ENCODE data around the gene MIEN1. TPM values are rescaled to one million over a fixed set of nuclear protein-coding genes. Genes with fewer than 3 reads are reported as not detected.

The MIEN1 gene
- total RNA-seq, 1 donor from 2014 or later: 38.9 TPM

DNA sequence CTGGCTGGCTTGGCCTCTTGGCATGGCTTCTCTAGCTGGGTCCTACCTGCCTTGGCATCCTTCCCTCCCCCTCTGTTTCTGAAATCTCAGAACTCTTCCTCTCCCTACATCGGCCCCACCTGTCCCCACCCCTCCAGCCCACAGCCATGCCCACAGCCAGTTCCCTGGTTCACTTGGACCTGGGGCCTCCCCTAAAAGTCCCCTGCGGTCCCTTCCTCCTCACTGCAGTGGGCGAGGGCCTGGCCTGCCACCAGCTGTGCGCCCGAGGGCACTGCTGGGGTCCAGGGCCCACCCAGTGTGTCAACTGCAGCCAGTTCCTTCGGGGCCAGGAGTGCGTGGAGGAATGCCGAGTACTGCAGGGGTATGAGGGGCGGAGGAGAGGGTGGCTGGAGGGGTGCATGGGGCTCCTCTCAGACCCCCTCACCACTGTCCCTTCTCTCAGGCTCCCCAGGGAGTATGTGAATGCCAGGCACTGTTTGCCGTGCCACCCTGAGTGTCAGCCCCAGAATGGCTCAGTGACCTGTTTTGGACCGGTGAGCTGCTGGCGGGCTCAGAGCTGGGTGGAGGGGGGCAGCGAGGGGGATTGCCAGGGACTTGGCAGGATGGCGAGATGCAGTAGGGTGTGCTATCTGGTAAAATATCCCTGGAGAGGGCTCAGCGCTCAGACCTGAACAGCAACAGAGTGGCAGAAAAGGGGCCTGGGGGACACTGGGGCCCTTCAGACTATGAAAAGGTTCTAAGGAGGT, 14.1 kb downstream of the MIEN1 start:
- peaks cover 14% of the 10 kb centered on the region for H3K36me3 ChIP-seq (ENCODE audit: insufficient read depth, low read length)
- H3K27ac Mint-ChIP-seq (ENCODE audit: unreplicated experiment): no peak overlapping the region

GRCh38 chr17:39715375-39716072, 14.8 kb downstream of the MIEN1 start:
- Histone ChIP-seq H3K79me2 (ENCODE audit: insufficient read depth, low read length) (no peaks in the 10 kb centered on the region), H4K20me1 (ENCODE audit: insufficient read depth, low read length) (peaks cover under 1% of the 10 kb centered on the region), H3K36me3 (ENCODE audit: insufficient read depth, low read length) (peaks cover 15% of the 10 kb centered on the region), H3K4me3 (ENCODE audit: insufficient read depth, low read depth, low read length) (no peak overlapping the region), H3K9ac (ENCODE audit: low read length) (no peak overlapping the region), H3K27me3 (ENCODE audit: insufficient read depth, low read length) (no peaks in the 10 kb centered on the region), H3K4me2 (ENCODE audit: low read length) (no peak overlapping the region), H3K27ac (ENCODE audit: low read depth, low read length) (no peak overlapping the region), H2AFZ (ENCODE audit: low read depth, low read length) (no peak overlapping the region), H3K9me3 (ENCODE audit: insufficient read depth, low read depth, low read length) (no peaks in the 10 kb centered on the region), H3K4me1 (ENCODE audit: insufficient read depth, low read length) (no peaks in the 10 kb centered on the region)
- Mint-ChIP-seq H3K27me3 (ENCODE audit: low read depth, unreplicated experiment) (no peaks in the 10 kb centered on the region), H3K9me3 (ENCODE audit: unreplicated experiment) (no peaks in the 10 kb centered on the region), H3K4me3 (ENCODE audit: unreplicated experiment) (no peak overlapping the region), H3K4me1 (ENCODE audit: low read depth, unreplicated experiment) (no peaks in the 10 kb centered on the region), H3K27ac (ENCODE audit: unreplicated experiment) (no peak overlapping the region), H3K36me3 (ENCODE audit: low read depth, unreplicated experiment) (peaks cover 11% of the 10 kb centered on the region)
- DNase-seq (ENCODE audit: low read depth): no peak
- FAIRE-seq: no peak
- no peak for TF ChIP-seq EZH2 (IDR thresholded peaks at IDR 0.05; ENCODE audit: insufficient read depth, low read length)
- TF ChIP-seq CTCF (IDR thresholded peaks at IDR 0.05; ENCODE audit: insufficient read depth, low read depth, low read length): no peak

More for the DNA sequence above, 14.1 kb downstream of the MIEN1 start:
- DNase-seq (ENCODE audit: low read depth) (no peak), FAIRE-seq (no peak)
- Mint-ChIP-seq H3K27me3 (ENCODE audit: low read depth, unreplicated experiment) (no peaks in the 10 kb centered on the region), H3K4me1 (ENCODE audit: low read depth, unreplicated experiment) (no peaks in the 10 kb centered on the region), H3K4me3 (ENCODE audit: unreplicated experiment) (no peak overlapping the region), H3K36me3 (ENCODE audit: low read depth, unreplicated experiment) (peaks cover 11% of the 10 kb centered on the region), H3K9me3 (ENCODE audit: unreplicated experiment) (no peaks in the 10 kb centered on the region)
- TF ChIP-seq EZH2 (IDR thresholded peaks at IDR 0.05; ENCODE audit: insufficient read depth, low read length) (no peak), CTCF (IDR thresholded peaks at IDR 0.05; ENCODE audit: insufficient read depth, low read depth, low read length) (no peak)
- no peak overlapping the region for H3K9ac ChIP-seq (ENCODE audit: low read length)
- H3K4me1 ChIP-seq (ENCODE audit: insufficient read depth, low read length): no peaks in the 10 kb centered on the region
- no peaks in the 10 kb centered on the region for H3K79me2 ChIP-seq (ENCODE audit: insufficient read depth, low read length)
- no peak overlapping the region for H3K4me3 ChIP-seq (ENCODE audit: insufficient read depth, low read depth, low read length)
- no peaks in the 10 kb centered on the region for H3K9me3 ChIP-seq (ENCODE audit: insufficient read depth, low read depth, low read length)
- no peak overlapping the region for H2AFZ ChIP-seq (ENCODE audit: low read depth, low read length)
- H3K4me2 ChIP-seq (ENCODE audit: low read length): no peak overlapping the region
- H3K27ac ChIP-seq (ENCODE audit: low read depth, low read length): no peak overlapping the region
- H4K20me1 ChIP-seq (ENCODE audit: insufficient read depth, low read length): no peaks in the 10 kb centered on the region
- no peaks in the 10 kb centered on the region for H3K27me3 ChIP-seq (ENCODE audit: insufficient read depth, low read length)

DNA sequence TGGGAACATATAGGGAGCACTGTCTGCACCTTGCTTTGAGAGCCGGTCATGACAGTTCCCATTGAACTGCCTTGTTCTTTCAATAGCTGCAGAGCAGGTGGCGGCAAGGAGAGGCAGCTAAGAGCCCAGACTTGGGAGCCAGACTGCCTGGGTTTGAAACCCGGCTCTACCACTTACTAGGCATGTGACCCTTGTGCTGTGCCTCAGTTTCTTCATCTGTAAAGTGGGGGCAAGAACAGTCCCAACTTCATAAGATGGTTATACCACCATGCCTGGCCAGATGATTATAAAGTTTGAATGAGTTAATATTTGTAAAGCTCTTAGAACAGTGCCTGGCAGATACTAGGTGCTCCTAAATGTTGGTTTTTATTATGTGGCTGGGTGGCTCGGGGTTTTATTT, 16.1 kb downstream of the MIEN1 start:
- no peak overlapping the region for H3K4me2 ChIP-seq (ENCODE audit: low read length)
- no peak overlapping the region for H3K4me3 ChIP-seq (ENCODE audit: insufficient read depth, low read depth, low read length)
- Mint-ChIP-seq H3K4me1 (ENCODE audit: low read depth, unreplicated experiment) (no peaks in the 10 kb centered on the region), H3K27me3 (ENCODE audit: low read depth, unreplicated experiment) (no peaks in the 10 kb centered on the region), H3K4me3 (ENCODE audit: unreplicated experiment) (no peak overlapping the region), H3K27ac (ENCODE audit: unreplicated experiment) (no peak overlapping the region), H3K9me3 (ENCODE audit: unreplicated experiment) (no peaks in the 10 kb centered on the region), H3K36me3 (ENCODE audit: low read depth, unreplicated experiment) (peaks cover 7% of the 10 kb centered on the region)
- no peak overlapping the region for H3K9ac ChIP-seq (ENCODE audit: low read length)
- H3K9me3 ChIP-seq (ENCODE audit: insufficient read depth, low read depth, low read length): no peaks in the 10 kb centered on the region
- no peaks in the 10 kb centered on the region for H3K27me3 ChIP-seq (ENCODE audit: insufficient read depth, low read length)
- peaks cover 17% of the 10 kb centered on the region for H3K36me3 ChIP-seq (ENCODE audit: insufficient read depth, low read length)
- TF ChIP-seq CTCF (IDR thresholded peaks at IDR 0.05; ENCODE audit: insufficient read depth, low read depth, low read length) (no peak), EZH2 (IDR thresholded peaks at IDR 0.05; ENCODE audit: insufficient read depth, low read length) (no peak)
- no peak overlapping the region for H3K27ac ChIP-seq (ENCODE audit: low read depth, low read length)
- DNase-seq (ENCODE audit: low read depth) (no peak), FAIRE-seq (no peak)
- H2AFZ ChIP-seq (ENCODE audit: low read depth, low read length): no peak overlapping the region
- peaks cover 6% of the 10 kb centered on the region for H4K20me1 ChIP-seq (ENCODE audit: insufficient read depth, low read length)
- H3K79me2 ChIP-seq (ENCODE audit: insufficient read depth, low read length): no peaks in the 10 kb centered on the region
- H3K4me1 ChIP-seq (ENCODE audit: insufficient read depth, low read length): no peaks in the 10 kb centered on the region
